Common myeloid progenitor, CD34-positive (primary cell): ENCODE data around the gene OSBPL3.

Experiments used
- CTCF ChIA-PET: fragments of 350-600 bp; sonication (Branson Sonifier 250); formaldehyde crosslinking; loops from one replicate; lab custom pipeline; 2021; ENCODE audit warnings: antibody characterized with exemption; lab: Charles Lee
- POLR2A ChIA-PET: fragments of 350-600 bp; sonication (Branson Sonifier 250); formaldehyde crosslinking; loops from one replicate; lab custom pipeline; 2021; ENCODE audit warnings: antibody characterized with exemption; lab: Charles Lee
- DNase-seq, 3 donors: peaks; one replicate each; pipeline versions ENCODE4 v3.0.0 to v3.0.0-alpha.2; 2013
- H3K27ac ChIP-seq, 2 experiments: 1 replicate in 1 of 2; 2 replicates in 1 of 2; pipeline ENCODE4 v1.7.0; 2013; ENCODE audit warnings: inconsistent platforms in 2 of 2, low read length in 2 of 2, mild to moderate bottlenecking in 2 of 2, low read depth in 1 of 2, moderate library complexity in 1 of 2; ENCODE audit not compliant: severe bottlenecking in 2 of 2, insufficient read depth in 1 of 2, poor library complexity in 1 of 2
- H3K27me3 ChIP-seq, 5 experiments: replicated peaks in 2 of 5; 1 replicate in 3 of 5; 2 replicates in 2 of 5; pipeline versions ENCODE4 v1.6.1 to v1.7.0; 2013; ENCODE audit warnings: low read length in 4 of 5, mild to moderate bottlenecking in 2 of 5, moderate library complexity in 2 of 5, inconsistent platforms in 1 of 5; ENCODE audit not compliant: insufficient read depth in 5 of 5, control insufficient read depth in 4 of 5
- H3K36me3 ChIP-seq, 4 experiments: 1 replicate in 2 of 4; 2 replicates in 2 of 4; pipeline versions ENCODE4 v1.6.1 to v1.7.0; 2013; ENCODE audit warnings: low read length in 3 of 4, control low read depth in 1 of 4, mild to moderate bottlenecking in 1 of 4; ENCODE audit not compliant: control insufficient read depth in 4 of 4, insufficient read depth in 4 of 4
- H3K4me1 ChIP-seq, 4 experiments: 1 replicate in 3 of 4; 2 replicates in 1 of 4; pipeline versions ENCODE4 v1.6.1 to v1.7.1; 2013; ENCODE audit warnings: low read length in 3 of 4, mild to moderate bottlenecking in 3 of 4, control low read depth in 1 of 4, inconsistent platforms in 1 of 4, moderate library complexity in 1 of 4; ENCODE audit not compliant: control insufficient read depth in 4 of 4, insufficient read depth in 4 of 4; ENCODE audit errors: control extremely low read depth in 1 of 4
- H3K4me3 ChIP-seq, 7 experiments: 1 replicate in 4 of 7; 2 replicates in 3 of 7; pipeline versions ENCODE4 v1.5.1 to v1.7.0; 2013; ENCODE audit warnings: mild to moderate bottlenecking in 7 of 7, low read length in 6 of 7, moderate library complexity in 6 of 7, inconsistent platforms in 2 of 7, low read depth in 2 of 7, control low read depth in 1 of 7; ENCODE audit not compliant: insufficient read depth in 4 of 7, control insufficient read depth in 1 of 7; ENCODE audit errors: extremely low read depth in 1 of 7
- H3K9me3 ChIP-seq, 5 experiments: 1 replicate in 4 of 5; 2 replicates in 1 of 5; pipeline versions ENCODE4 v1.6.1 to v1.7.1; 2013; ENCODE audit warnings: low read length in 4 of 5, mild to moderate bottlenecking in 2 of 5, inconsistent platforms in 1 of 5, low read depth in 1 of 5, moderate library complexity in 1 of 5; ENCODE audit not compliant: control insufficient read depth in 4 of 5, insufficient read depth in 2 of 5; ENCODE audit errors: control extremely low read depth in 1 of 5
- WGBS: methylation state at CpG from one replicate; pipeline ENCODE4 v1.1.5; 2013; ENCODE audit not compliant: insufficient coverage; 5-methylcytosine and 5-hydroxymethylcytosine counted together

OSBPL3 gene

GRCh38 chr7:24755541-24756407 lies 224.2 kb downstream of the OSBPL3 start:
- Histone ChIP-seq H3K9me3 (no peaks in the 10 kb centered on the region), H3K4me3 (no peak overlapping the region), H3K27ac (no peak overlapping the region), H3K27me3 (peaks cover 0 to 59% (median 31%) of the 10 kb centered on the region in 5 experiments), H3K4me1 (peaks cover 0 to 19% (median 13%) of the 10 kb centered on the region in 4 experiments), H3K36me3 (no peaks in the 10 kb centered on the region)
- ChIA-PET POLR2A (no interaction called here), CTCF (interaction anchor here (1.3 kb wide), 1 partner anchor 56 kb away, joined by 4 read pairs; no protein-coding TSS in a partner anchor)
- DNase-seq: peak in 2 of 3 donors; percentile 48 to 52
- WGBS: 80% methylated on average over 11 of the region's 12 CpGs

GRCh38 chr7:24754906-24755506 lies 225.0 kb downstream of the OSBPL3 start:
- Histone ChIP-seq H3K27ac (no peak overlapping the region), H3K4me3 (no peak overlapping the region), H3K36me3 (no peaks in the 10 kb centered on the region), H3K4me1 (peaks cover 0 to 19% (median 13%) of the 10 kb centered on the region in 4 experiments), H3K27me3 (peaks cover 0 to 57% (median 31%) of the 10 kb centered on the region in 5 experiments), H3K9me3 (no peaks in the 10 kb centered on the region)
- ChIA-PET CTCF (no interaction called here), POLR2A (no interaction called here)
- DNase-seq: no peak
- WGBS: 84% methylated on average over 3 of the region's 3 CpGs

GRCh38 chr7:24752073-24752800 lies 227.7 kb downstream of the OSBPL3 start:
- ChIA-PET CTCF (interaction anchor here (1.0 to 1.5 kb wide), 2 partner anchors 9 to 17 kb away, joined by 3 read pairs; no protein-coding TSS in a partner anchor), POLR2A (no interaction called here)
- no peaks in the 10 kb centered on the region for H3K36me3 ChIP-seq
- H3K27me3 ChIP-seq: peaks cover 0 to 33% (median 14%) of the 10 kb centered on the region in 5 experiments
- WGBS: 97% methylated on average over 3 of the region's 3 CpGs
- H3K4me3 ChIP-seq: no peak overlapping the region
- no peak for DNase-seq
- peaks cover 0 to 12% (median 8%) of the 10 kb centered on the region in 4 experiments for H3K4me1 ChIP-seq
- no peak overlapping the region for H3K27ac ChIP-seq
- H3K9me3 ChIP-seq: no peaks in the 10 kb centered on the region

GRCh38 chr7:24751484-24751883 lies 228.5 kb downstream of the OSBPL3 start:
- H3K27me3 ChIP-seq: peaks cover 0 to 26% (median 11%) of the 10 kb centered on the region in 5 experiments
- WGBS: no CpG with 5 or more reads among the region's 1 CpG
- ChIA-PET CTCF (interaction anchor here (1.0 to 1.5 kb wide), 2 partner anchors 9 to 18 kb away, joined by 3 read pairs; no protein-coding TSS in a partner anchor), POLR2A (no interaction called here)
- peaks cover 0 to 5% (median 3%) of the 10 kb centered on the region in 4 experiments for H3K4me1 ChIP-seq
- no peak for DNase-seq
- no peak overlapping the region for H3K4me3 ChIP-seq
- H3K36me3 ChIP-seq: no peaks in the 10 kb centered on the region
- no peak overlapping the region for H3K27ac ChIP-seq
- no peaks in the 10 kb centered on the region for H3K9me3 ChIP-seq

- no peak overlapping the region for H3K4me3 ChIP-seq
- POLR2A ChIA-PET: no interaction called here
- DNase-seq: no peak
- CTCF ChIA-PET: interaction anchor here (1.2 to 1.5 kb wide), 2 partner anchors 10 to 19 kb away, joined by 3 read pairs; no protein-coding TSS in a partner anchor
- no peak overlapping the region for H3K27ac ChIP-seq
- H3K36me3 ChIP-seq: no peaks in the 10 kb centered on the region
- H3K4me1 ChIP-seq: no peaks in the 10 kb centered on the region
- peaks cover 0 to 16% (median 10%) of the 10 kb centered on the region in 5 experiments for H3K27me3 ChIP-seq
- 100% methylated on average over 1 of the region's 3 CpGs for WGBS
- no peaks in the 10 kb centered on the region for H3K9me3 ChIP-seq
Measured at GRCh38 chr7:24750441-24751055, 229.4 kb downstream of the OSBPL3 start.

- peaks cover 0 to 10% (median 4%) of the 10 kb centered on the region in 5 experiments for H3K27me3 ChIP-seq
- 100% methylated on average over 1 of the region's 2 CpGs for WGBS
- DNase-seq: no peak
- no peaks in the 10 kb centered on the region for H3K4me1 ChIP-seq
- no peaks in the 10 kb centered on the region for H3K9me3 ChIP-seq
- no peak overlapping the region for H3K4me3 ChIP-seq
- CTCF ChIA-PET: no interaction called here
- no peaks in the 10 kb centered on the region for H3K36me3 ChIP-seq
- H3K27ac ChIP-seq: no peak overlapping the region
- POLR2A ChIA-PET: no interaction called here
Measured at GRCh38 chr7:24748521-24748920, 231.5 kb downstream of the OSBPL3 start.
